ENCODE measurements around the gene SNIP1. TPM values are rescaled to one million over a fixed set of nuclear protein-coding genes. Genes with fewer than 3 reads are reported as not detected.
"Not testable (repeated sequence)": the region's sequence is repeated elsewhere in the genome, so short reads cannot be mapped to it uniquely, and the experiment has no call there.

Gene SNIP1
- total RNA-seq, 1 donor from 2014 or later, result 13.9 TPM

DNA sequence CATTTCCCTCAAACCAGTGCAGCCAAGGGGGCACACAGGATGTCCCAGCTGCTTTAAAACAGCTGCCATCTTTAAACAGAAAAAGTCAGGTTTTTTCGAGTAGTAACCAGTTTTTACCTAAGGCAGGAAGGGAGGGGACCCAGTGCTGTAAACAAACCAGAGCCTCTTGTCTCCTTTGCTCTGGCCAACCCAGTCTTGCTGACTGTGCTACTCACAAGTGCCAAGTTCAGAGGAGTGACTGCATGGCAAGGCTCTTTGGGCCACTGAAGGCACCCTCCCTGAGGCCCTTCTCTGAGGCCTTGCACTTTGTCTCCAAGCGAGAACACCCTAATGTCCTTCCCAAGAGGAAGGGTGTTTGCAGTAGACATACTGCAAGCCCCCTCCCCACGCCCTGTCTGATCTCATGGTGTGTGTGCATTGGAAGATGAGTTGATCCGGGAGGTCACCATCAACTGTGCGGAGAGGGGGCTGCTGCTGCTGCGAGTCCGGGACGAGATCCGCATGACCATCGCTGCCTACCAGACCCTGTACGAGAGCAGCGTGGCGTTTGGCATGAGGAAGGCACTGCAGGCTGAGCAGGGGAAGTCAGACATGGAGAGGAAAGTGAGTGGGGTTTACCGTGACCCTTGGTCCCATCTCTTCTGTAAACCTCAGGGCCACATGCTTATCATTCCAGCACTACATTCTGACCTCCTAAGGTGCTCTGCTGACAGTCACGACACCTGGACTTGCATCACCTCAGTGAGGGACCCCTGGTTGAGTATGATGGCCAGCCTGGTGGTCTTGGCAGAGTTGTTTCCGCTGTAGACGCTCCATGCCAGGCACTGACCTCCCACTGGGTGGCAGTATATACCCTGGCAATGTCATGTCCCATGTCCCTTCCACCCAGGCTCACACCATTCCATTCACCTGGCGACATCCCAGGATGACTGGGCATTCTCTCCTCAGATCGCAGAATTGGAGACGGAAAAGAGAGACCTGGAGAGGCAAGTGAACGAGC, 7.3 kb upstream of the SNIP1 start:
- ATAC-seq, result no peak

DNA sequence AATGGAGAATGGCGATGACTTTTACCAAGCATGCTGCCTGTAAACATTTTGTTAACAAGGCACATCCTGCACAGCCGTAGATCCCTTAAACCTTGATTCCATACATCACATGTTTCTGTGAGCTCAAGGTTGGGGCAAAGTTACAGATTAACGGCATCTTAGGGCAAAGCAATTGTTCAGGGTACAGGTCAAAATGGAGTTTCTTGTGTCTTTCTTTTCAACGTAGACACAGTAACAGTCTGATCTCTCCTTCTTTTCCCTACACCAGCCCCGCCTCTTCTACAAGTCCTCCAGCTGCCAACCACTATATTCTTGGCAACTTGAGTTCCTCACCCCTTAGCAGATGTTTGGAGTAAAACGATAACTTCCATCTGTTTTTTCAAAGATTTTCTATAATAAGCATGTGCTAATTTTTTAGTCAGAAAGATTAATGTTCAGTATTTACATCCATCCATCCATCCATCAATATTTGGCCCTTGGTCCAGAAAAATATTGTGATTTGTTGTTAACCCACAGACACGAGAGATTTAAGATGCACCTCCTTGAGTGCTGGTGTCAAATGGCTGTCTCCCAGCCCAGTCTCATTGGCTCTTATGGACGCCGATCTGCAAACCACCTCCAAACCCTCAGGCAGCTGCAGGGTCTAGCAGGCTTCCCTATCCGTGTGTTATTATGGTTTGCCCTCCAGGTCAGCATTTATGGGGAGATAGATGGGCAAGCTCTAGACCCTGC, 6.5 kb upstream of the SNIP1 start:
- TF ChIP-seq, protein P1, sequence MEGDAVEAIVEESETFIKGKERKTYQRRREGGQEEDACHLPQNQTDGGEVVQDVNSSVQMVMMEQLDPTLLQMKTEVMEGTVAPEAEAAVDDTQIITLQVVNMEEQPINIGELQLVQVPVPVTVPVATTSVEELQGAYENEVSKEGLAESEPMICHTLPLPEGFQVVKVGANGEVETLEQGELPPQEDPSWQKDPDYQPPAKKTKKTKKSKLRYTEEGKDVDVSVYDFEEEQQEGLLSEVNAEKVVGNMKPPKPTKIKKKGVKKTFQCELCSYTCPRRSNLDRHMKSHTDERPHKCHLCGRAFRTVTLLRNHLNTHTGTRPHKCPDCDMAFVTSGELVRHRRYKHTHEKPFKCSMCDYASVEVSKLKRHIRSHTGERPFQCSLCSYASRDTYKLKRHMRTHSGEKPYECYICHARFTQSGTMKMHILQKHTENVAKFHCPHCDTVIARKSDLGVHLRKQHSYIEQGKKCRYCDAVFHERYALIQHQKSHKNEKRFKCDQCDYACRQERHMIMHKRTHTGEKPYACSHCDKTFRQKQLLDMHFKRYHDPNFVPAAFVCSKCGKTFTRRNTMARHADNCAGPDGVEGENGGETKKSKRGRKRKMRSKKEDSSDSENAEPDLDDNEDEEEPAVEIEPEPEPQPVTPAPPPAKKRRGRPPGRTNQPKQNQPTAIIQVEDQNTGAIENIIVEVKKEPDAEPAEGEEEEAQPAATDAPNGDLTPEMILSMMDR (IDR thresholded peaks at IDR 0.05), result no peak
- Histone ChIP-seq H3K9me3 (no peaks in the 10 kb centered on the region), H3K27ac (no peak overlapping the region), H3K36me3 (peaks cover 36% of the 10 kb centered on the region), H3K4me1 (peaks cover 18% of the 10 kb centered on the region), H3K27me3 (ENCODE audit: low read depth) (no peaks in the 10 kb centered on the region), H3K4me3 (no peak overlapping the region)
- DNase-seq (no peak), ATAC-seq (no peak)
- intact Hi-C loops (cut with DNase I), result no loop called here

More for the DNA sequence above, 7.3 kb upstream of the SNIP1 start:
- H3K9me3 ChIP-seq, result no peaks in the 10 kb centered on the region
- H3K27me3 ChIP-seq (ENCODE audit: low read depth), result no peaks in the 10 kb centered on the region
- H3K4me3 ChIP-seq, result no peak overlapping the region
- intact Hi-C loops (cut with DNase I), result no loop called here
- DNase-seq, result no peak
- TF ChIP-seq, protein P1 (IDR thresholded peaks at IDR 0.05), result peak; percentile 31
- no peak overlapping the region for H3K27ac ChIP-seq
- H3K4me1 ChIP-seq, result peaks cover 12% of the 10 kb centered on the region
- H3K36me3 ChIP-seq, result peaks cover 44% of the 10 kb centered on the region

DNA sequence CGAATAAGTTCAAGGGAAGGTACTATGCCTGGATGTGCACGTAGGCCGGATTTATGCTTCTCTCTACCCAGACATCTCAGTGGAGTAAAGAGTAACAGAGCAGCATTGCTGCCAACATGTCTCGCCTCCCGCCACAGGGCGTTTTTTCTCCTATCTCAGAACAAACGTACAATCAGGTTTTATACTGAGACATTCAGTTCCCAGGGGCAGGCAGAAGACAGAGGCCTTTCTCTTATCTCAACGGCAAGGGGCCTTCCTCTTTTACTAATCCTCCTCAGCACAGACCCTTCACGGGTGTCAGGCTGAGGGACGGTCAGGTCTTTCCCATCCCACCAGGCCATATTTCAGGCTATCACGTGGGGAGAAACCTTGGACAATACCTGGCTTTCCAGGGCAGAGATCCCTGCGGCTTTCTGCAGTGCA, 5.9 kb upstream of the SNIP1 start:
- H3K9me3 ChIP-seq; intact Hi-C loops (cut with DNase I); ATAC-seq; H3K4me3 ChIP-seq; H3K27me3 ChIP-seq (ENCODE audit: low read depth); DNase-seq; H3K27ac ChIP-seq: not testable (repeated sequence)
- Histone ChIP-seq H3K4me1 (peaks cover 18% of the 10 kb centered on the region), H3K36me3 (peaks cover 30% of the 10 kb centered on the region)

DNA sequence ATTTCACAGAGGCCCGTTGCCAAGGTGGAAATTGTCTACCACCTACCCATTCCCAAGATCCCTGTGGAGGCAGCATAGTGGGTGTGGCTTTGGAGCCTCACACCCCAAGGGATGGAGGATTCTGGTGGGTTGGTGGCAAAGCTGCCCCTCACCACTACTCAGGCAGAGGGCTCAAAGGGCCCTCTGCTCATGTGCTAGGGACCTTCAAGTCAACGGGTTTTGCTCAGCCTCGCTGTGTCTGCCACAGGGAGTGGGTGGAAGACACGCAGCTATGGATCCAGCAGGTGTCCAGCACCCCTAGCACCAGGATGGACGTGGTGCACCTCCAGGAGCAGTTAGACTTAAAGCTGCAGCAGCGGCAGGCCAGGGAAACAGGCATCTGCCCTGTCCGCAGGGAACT, 5.0 kb upstream of the SNIP1 start:
- no peaks in the 10 kb centered on the region for H3K9me3 ChIP-seq
- no peaks in the 10 kb centered on the region for H3K27me3 ChIP-seq (ENCODE audit: low read depth)
- no peak for DNase-seq
- no peak overlapping the region for H3K4me3 ChIP-seq
- no peak for ATAC-seq
- H3K4me1 ChIP-seq, result peaks cover 23% of the 10 kb centered on the region
- TF ChIP-seq, protein P1 (IDR thresholded peaks at IDR 0.05), result no peak
- intact Hi-C loops (cut with DNase I), result no loop called here
- peaks cover 21% of the 10 kb centered on the region for H3K36me3 ChIP-seq
- no peak overlapping the region for H3K27ac ChIP-seq

DNA sequence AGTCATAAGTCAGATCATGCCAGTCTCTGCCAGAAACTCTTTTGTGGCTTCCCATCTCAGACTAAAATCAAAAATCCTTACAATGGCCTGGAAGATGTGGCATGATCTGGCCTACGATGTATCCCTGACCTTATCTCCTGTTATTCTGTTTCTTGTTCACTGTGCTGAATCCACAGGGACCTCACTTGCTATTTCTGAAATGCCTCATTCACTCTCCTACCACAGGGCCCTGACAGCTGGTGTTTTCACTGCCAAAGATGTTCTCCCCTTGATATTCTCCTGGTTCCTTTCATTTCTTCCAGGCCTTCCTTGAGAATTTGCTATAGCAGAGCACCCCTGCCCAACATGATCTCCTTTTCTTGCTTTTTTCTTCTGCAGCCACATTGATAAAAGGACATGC, 4.3 kb upstream of the SNIP1 start:
- H3K27ac ChIP-seq, result no peak overlapping the region
- ATAC-seq (no peak), DNase-seq (no peak)
- intact Hi-C loops (cut with DNase I), result no loop called here
- H3K9me3 ChIP-seq, result no peaks in the 10 kb centered on the region
- no peak overlapping the region for H3K4me3 ChIP-seq
- peaks cover 18% of the 10 kb centered on the region for H3K36me3 ChIP-seq
- TF ChIP-seq, protein P1 (IDR thresholded peaks at IDR 0.05), result no peak
- no peaks in the 10 kb centered on the region for H3K27me3 ChIP-seq (ENCODE audit: low read depth)
- peaks cover 26% of the 10 kb centered on the region for H3K4me1 ChIP-seq
